HG02885 (cell line): Measurements from ENCODE around the gene TNFAIP2.
"Not testable (repeated sequence)": the region's sequence is repeated elsewhere in the genome, so short reads cannot be mapped to it uniquely, and the experiment has no call there.

Experiments
- ATAC-seq: cut with Tn5 transposase; IDR thresholded peaks from one replicate; pipeline ENCODE4 v1.9.1; 2021; ENCODE audit warnings: mild to moderate bottlenecking; ENCODE audit not compliant: unreplicated experiment, poor library complexity

Gene TNFAIP2

GRCh38 chr14:103104654-103105452 is 18.4 kb upstream of the TNFAIP2 start:
- ATAC-seq: peak; percentile 60

DNA sequence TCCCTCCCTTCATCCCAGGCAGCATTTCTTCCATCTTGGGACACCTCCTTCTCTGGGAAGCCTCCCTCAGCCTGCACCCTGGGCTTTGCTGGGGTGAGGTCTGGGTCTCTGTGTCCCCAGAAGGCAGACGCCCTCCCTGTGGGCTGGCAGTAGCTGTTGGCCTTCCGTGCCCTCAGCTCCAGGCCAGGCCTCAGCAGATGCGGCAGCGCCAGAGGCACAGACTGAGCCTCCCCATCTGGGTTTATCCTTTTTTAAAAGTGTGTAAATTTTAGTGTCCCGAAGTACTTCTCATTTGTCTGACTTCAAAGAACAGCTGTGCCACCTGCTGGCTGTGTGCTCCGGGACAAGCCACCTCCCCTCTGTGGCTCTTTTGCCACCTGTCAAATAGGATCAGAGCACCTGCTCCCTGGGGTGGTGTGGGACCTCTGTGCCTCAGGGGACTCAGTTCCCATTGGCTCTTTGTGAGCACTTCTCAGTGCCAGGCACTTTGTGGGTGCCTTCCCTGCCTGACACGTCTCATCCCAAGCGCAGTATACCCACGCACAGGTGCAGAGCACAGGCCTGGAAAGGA is 17.6 kb upstream of the TNFAIP2 start:
- ATAC-seq: no peak

DNA sequence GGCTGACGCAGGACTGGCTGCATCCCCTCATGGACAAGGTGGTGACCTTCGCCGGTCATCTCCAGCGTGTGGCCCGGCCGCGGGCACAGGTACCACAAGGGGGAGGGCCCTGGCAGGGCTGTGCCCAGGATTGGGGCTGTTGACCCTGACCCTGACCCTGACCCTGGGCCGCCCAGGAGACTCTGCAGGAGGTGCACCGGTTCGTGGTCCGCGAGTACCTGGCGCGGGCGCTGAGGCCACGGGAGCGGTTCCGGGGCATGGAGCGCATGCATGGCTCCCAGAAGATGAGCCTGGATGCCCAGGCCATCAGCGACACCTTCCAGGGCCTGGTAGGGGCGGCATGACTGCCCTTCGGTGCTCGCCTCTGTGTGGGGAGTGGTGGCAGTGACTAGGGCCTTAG is 15.8 kb upstream of the TNFAIP2 start:
- no peak for ATAC-seq

DNA sequence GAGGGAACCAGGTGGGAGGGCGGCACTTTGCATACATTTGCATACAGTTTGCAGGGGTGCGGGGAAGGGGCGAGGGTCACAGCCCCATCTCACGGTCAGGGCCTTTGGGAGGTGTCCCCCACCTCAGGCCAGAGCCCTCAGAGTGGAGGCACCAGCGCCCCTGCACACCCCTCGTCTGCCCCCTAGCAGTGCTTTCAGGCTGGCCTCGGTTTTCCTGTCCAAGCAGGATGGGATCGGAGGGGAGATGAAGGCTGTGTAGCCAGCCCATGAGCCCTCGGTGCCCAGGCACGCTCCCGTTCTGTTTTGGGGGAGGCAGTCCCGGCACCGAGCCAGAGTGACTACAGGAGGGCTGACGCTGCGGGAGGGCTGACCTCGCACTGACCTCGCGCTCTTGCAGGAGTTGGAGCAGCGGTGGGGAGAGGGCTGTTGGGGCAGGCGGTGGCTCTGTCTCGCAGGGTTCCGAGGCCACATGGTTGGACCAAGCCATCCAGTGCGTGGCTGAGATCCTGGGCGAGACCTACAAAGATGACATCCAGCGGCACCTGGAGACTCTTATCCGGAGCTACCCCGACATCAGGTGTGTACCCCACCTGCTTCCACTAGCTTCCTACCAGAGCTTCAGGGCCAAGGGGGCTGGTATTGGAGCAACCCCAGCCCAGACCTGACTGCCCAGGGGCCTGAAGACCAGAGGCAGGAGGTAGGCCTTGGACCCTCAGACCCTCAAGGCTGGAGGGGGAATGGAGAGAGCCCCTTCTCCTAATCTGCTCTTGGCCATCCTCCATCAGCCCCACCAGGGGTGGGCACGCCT is 15.1 kb upstream of the TNFAIP2 start:
- no peak for ATAC-seq

GRCh38 chr14:103108749-103109207 is 14.5 kb upstream of the TNFAIP2 start:
- ATAC-seq: no peak

DNA sequence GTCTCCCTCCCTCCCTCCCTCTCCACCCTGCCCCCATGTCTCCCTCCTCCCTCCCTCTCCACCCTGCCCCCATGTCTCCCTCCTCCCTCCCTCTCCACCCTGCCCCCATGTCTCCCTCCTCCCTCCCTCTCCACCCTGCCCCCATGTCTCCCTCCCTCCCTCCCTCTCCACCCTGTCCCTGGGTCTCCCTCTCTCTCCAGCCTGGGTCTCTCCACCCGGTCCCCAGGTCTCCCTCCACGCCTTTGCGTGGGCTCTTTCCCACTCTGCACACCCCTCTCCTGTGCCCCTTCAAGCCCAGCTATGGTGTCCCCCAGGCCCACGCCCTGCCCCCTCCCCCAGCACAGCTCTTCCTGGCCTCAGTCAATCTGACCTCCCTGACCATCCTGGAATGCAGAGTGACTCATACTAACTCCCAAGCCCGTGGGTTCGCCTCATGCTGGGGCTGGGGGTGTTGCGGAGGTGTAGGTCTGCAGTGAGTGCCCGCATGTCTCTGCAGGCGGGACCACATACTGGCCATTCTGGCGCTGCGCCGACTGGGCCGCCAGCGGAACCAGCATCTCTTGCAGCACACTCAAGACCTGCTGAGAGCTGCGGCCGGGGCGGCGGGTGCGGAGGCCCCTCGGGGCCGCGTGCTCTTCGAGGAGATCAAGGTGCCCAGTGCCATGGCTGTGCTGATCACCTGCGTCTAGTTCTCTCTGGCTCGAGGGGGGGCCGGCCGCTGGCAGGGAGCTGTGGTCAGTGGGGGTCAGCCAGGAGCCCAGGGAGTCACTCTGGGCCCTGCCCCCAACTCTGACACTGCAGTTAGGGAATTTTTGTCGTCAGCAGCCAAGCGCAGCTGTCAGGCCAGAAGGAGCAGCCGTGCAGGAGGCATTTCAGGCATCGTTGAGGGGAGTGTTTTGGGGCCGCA is 13.5 kb upstream of the TNFAIP2 start:
- no peak for ATAC-seq

DNA sequence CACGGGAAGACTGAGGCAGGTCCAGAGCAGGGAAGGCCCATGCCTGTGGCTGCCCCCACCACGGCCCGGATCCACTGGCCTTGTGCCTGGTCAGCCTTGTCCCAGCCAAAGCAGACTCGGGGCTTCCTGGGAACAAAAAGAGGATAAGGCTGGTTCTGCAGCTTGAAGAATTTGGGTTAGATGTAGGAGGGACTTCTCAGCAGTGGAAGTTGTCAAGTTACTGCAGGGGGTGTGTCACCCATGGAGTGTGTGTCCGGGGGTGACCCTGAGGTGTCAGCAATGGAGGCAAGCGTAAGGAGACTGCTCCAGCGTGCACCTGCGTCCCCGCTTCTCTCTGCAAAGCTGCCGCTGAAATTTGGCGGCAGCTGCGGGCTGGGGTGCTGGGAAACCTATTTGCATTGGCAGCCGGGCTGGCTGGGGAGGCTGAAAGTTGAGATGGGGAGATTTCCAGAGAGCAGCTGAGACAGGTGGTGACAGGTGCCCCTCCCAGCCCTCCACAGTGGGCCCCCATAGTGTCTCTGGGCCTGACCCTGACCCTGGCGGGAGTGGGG is 12.5 kb upstream of the TNFAIP2 start:
- ATAC-seq: no peak

DNA sequence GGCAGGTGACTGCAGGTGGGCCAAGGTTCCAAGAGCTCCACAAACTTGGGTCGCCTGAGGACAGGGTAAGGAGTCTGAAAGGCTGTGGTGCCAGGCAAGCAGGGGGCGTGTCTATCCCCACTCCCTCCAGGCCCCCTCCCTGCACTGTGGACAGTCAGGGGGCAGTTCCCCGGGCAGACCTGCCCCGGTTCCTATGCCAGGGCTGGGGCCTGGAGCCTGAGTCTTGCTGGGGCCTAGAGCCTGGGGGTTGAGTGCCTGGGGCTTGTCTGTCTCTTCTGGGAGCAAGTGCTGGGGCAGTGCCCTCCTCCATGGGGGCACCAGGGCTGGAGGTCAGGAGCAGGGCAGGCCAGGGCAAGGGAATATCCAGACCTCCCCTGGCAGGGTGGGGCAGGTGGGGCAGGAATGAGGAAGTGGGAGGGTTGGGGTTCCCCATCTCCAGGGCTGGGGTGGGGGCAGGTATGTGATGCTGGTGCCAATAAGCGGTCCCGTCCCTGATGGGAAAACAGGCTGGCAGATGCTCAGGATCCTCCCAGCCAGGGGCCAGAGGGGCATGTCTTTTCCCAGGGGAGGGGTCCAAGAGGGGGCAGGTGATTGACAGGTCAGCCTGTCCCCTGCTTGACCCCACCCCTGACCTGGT is 11.9 kb upstream of the TNFAIP2 start:
- ATAC-seq: no peak

DNA sequence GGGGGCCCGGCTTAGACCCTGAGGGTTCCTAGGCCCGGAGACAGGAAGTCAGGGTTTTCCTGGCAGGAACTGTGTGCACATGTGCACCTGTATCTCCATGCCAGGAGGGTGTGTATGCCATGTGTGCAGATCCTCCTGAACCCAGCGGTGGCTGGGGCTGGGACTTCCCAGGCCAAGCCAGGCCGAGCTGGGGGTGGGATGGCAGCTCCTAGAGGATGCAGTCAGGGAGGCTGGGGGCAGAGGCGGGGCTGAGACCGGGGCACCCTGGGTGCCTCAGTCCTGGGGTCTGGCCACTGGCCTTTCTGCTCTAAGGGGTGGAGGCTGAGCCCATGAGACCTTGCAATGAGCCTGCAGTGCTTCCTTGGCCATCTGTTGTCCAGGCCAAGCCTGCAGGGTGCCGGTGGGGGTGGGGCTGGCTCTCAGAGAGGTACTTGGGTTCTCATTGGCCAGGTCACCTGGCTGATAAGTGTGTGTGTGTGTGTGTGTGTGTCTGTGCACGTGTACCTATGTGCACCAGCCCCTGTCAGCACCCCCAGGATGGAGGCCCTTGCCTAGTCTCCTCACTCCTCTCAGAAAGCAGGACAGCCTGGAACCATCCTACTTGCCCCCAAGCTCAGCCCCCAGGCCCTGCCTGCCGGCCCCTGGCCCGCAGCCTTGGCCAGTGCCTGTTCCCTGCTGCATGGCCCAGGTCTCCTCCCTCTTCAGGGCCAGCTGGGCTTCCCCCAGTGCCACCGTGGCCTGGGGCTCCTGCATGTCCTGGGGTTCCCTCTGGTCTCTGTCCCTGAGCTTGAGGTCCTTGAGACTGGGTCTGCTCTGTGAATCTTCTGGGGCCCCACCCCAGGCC is 10.6 kb upstream of the TNFAIP2 start:
- ATAC-seq: no peak

DNA sequence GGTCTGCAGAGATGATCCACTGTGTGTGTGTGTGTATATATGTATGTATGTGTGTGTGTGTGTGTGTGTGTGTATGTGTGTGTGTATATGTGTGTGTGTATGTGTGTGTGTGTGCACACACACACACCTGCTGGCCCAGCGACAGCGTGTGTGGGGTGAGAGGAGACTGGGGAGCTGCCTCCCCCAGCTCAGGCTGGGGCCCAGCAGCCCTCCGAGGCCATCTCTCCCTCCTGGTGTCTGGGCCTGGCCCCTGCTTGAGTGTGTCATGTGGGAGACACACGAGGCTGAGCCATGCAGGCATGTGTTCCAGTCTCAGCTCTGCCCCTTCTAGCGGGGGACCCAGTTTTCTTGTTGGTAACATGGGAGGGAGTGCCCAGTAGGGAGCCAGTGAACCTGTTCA is 10.0 kb upstream of the TNFAIP2 start:
- no peak for ATAC-seq

DNA sequence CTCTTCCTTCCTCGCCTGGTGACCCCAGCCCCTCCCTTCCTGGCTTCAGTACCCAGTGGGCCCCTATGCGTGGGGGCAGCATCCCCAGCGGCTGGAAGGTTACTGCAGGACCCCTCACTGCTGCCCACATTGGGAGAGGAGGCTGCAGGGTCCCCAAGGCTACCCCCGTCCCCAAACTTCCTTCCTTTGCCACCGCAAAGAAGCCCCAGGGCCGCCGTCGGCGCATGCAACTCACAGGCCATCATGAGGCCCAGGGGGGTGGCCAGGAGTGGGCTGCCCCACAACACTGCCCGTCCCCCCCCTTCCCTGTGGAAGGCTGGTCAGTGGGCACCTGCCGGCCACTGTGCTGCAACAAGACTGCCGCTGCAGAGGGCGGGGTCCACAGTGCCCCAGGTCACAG is 9.5 kb upstream of the TNFAIP2 start:
- ATAC-seq: no peak

DNA sequence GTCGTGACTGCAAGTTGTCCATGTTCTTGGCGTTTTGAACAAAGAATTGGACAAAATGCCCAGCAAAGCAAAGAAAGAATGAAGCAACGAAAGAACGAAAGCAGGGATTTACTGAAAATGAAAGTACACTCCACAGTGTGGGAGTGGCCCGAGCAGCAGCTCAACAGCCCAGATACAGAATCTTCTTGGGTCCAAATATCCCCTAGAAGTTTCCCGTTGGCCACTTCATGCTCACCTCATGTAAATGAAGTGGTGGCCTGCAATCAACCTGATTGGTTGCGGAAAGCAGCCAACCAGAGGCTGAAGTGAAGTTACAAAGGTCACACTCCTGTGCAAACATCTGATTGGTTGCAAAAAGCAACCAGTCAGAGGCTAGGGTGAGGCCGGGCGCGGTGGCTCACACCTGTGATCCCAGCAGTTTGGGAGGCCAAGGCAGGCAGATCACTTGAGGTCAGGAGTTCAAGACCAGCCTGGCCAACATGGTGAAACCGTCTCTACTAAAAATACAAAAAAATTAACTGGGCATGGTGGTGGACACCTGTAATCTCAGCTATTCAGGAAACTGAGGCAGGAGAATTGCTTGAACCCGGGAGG is 8.1 kb upstream of the TNFAIP2 start:
- not testable (repeated sequence) for ATAC-seq

GRCh38 chr14:103115845-103116572 is 7.3 kb upstream of the TNFAIP2 start:
- ATAC-seq: no peak

DNA sequence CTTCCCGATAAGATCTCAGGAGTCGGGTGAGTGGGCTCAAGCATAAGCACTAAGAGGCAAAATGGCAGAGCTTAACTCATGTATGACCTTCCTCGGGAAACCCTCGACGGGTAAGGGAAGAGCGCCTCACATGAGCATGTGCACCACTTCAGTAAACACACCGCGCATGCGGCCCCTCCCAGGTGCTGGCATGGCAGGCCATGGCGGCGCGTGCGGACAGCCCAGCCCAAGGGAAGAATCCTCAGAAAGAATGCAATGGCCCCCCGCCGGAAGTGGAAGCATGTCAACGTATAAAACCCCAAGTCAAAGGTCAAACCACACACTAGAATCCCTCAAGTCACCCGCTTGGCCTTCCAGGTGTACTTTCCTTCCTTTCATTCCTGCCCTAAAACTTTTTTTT is 6.6 kb upstream of the TNFAIP2 start:
- ATAC-seq: no peak

GRCh38 chr14:103117499-103117898 is 5.8 kb upstream of the TNFAIP2 start:
- ATAC-seq: not testable (repeated sequence)

GRCh38 chr14:103118018-103118662 is 5.1 kb upstream of the TNFAIP2 start:
- no peak for ATAC-seq
